HG03565 (cell line): Measurements from ENCODE around the gene USP22.
A peak's percentile ranks its signal among the peaks of the same experiment; 100 is the strongest.

ENCODE experiments used
- ATAC-seq: cut with Tn5 transposase; IDR thresholded peaks from one replicate; pipeline ENCODE4 v1.9.1; 2021; ENCODE audit warnings: mild to moderate bottlenecking, moderate library complexity; ENCODE audit not compliant: unreplicated experiment

USP22 gene

GRCh38 chr17:21049457-21049856, 6.6 kb upstream of the USP22 start:
- no peak for ATAC-seq

GRCh38 chr17:21046216-21046615, 3.4 kb upstream of the USP22 start:
- no peak for ATAC-seq

GRCh38 chr17:21044971-21045370, 2.2 kb upstream of the USP22 start:
- ATAC-seq = no peak

- ATAC-seq = peak; percentile 73
These were observed 753 bp upstream of the USP22 start for GRCh38 chr17:21043296-21044232.

GRCh38 chr17:21041741-21042457, 912 bp downstream of the USP22 start:
- no peak for ATAC-seq

- no peak for ATAC-seq
These were observed 2.8 kb downstream of the USP22 start for GRCh38 chr17:21039839-21040575.

- no peak for ATAC-seq
These were observed 5.6 kb downstream of the USP22 start for GRCh38 chr17:21037117-21037803.

- ATAC-seq = no peak
These were observed 6.4 kb downstream of the USP22 start for GRCh38 chr17:21036361-21036881.

- ATAC-seq = no peak
These were observed 7.4 kb downstream of the USP22 start for GRCh38 chr17:21035406-21035805.

- ATAC-seq = peak; percentile 40
These were observed 8.2 kb downstream of the USP22 start for GRCh38 chr17:21034340-21035235.

GRCh38 chr17:21033350-21033749, 9.5 kb downstream of the USP22 start:
- no peak for ATAC-seq

GRCh38 chr17:21031756-21032396, 10.9 kb downstream of the USP22 start:
- no peak for ATAC-seq

- ATAC-seq = no peak
These were observed 12.4 kb downstream of the USP22 start for GRCh38 chr17:21030375-21030774.

- ATAC-seq = no peak
These were observed 13.3 kb downstream of the USP22 start for GRCh38 chr17:21029515-21029914.

GRCh38 chr17:21029036-21029435, 13.8 kb downstream of the USP22 start:
- no peak for ATAC-seq

GRCh38 chr17:21028192-21028591, 14.6 kb downstream of the USP22 start:
- no peak for ATAC-seq

GRCh38 chr17:21027031-21027430, 15.8 kb downstream of the USP22 start:
- ATAC-seq = no peak

- no peak for ATAC-seq
These were observed 17.4 kb downstream of the USP22 start for GRCh38 chr17:21025451-21025850.

GRCh38 chr17:21024024-21024423, 18.8 kb downstream of the USP22 start:
- no peak for ATAC-seq
